ENCODE data around the gene FBLN5.

FBLN5 gene

GRCh38 chr14:91945751-91946621, 1.5 kb downstream of the FBLN5 start:
- no peak for DNase-seq

- no peak for DNase-seq
These were observed 4.5 kb downstream of the FBLN5 start for GRCh38 chr14:91942946-91943345.

- DNase-seq = no peak
These were observed 5.4 kb downstream of the FBLN5 start for GRCh38 chr14:91942128-91942527.

- DNase-seq = no peak
These were observed 7.3 kb downstream of the FBLN5 start for GRCh38 chr14:91940209-91940608.

GRCh38 chr14:91935586-91935985, 11.9 kb downstream of the FBLN5 start:
- no peak for DNase-seq

GRCh38 chr14:91934554-91935285, 12.8 kb downstream of the FBLN5 start:
- no peak for DNase-seq

GRCh38 chr14:91931478-91932088, 15.9 kb downstream of the FBLN5 start:
- no peak for DNase-seq

GRCh38 chr14:91929700-91930099, 17.8 kb downstream of the FBLN5 start:
- DNase-seq = no peak

- no peak for DNase-seq
These were observed 19.7 kb downstream of the FBLN5 start for GRCh38 chr14:91927800-91928199.

GRCh38 chr14:91927191-91927590, 20.3 kb downstream of the FBLN5 start:
- no peak for DNase-seq

- DNase-seq = no peak
These were observed 21.2 kb downstream of the FBLN5 start for GRCh38 chr14:91926131-91926890.

GRCh38 chr14:91925727-91926121, 21.8 kb downstream of the FBLN5 start:
- DNase-seq = no peak

- no peak for DNase-seq
These were observed 22.3 kb downstream of the FBLN5 start for GRCh38 chr14:91925001-91925726.

GRCh38 chr14:91920526-91920925, 27.0 kb downstream of the FBLN5 start:
- DNase-seq = no peak

- no peak for DNase-seq
These were observed 27.7 kb downstream of the FBLN5 start for GRCh38 chr14:91919814-91920213.

GRCh38 chr14:91918186-91918883, 29.2 kb downstream of the FBLN5 start:
- DNase-seq = no peak

GRCh38 chr14:91912035-91912434, 35.5 kb downstream of the FBLN5 start:
- DNase-seq = no peak

GRCh38 chr14:91911474-91912032, 35.9 kb downstream of the FBLN5 start:
- no peak for DNase-seq

- no peak for DNase-seq
These were observed 37.3 kb downstream of the FBLN5 start for GRCh38 chr14:91910196-91910595.

- DNase-seq = no peak
These were observed 41.1 kb downstream of the FBLN5 start for GRCh38 chr14:91906374-91906773.

GRCh38 chr14:91904956-91905645, 42.4 kb downstream of the FBLN5 start:
- DNase-seq = no peak
